HPDE6-E6E7 (cell line): ENCODE data around the gene LYPD6B.

Experiments
- DNase-seq: peaks from one replicate; pipeline ENCODE4 v3.0.0; 2011; ENCODE audit warnings: missing footprints; ENCODE audit errors: extremely low spot score

Gene LYPD6B

GRCh38 chr2:149012545-149012944 is 26.0 kb upstream of the LYPD6B start:
- DNase-seq, result no peak

DNA sequence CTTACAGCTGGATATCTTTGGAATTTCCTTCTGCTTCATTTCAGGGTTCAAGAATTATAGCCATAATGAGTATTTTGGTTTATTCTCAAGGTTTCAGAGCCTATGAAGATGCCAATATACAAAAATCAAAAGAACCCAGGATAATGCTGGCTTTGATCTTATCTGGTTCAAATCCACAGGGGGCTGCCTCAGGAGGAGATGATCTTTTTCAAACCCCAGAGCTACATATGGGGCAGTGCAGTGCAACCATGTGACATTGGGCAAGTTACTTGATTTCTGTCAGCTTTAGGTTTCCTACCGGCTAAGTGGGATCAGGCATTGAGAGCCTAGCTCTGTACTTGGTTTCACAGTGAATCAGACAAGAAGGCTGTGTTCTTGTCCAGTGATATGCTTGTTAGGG is 23.0 kb upstream of the LYPD6B start:
- no peak for DNase-seq

GRCh38 chr2:149015926-149016563 is 22.5 kb upstream of the LYPD6B start:
- DNase-seq, result no peak

DNA sequence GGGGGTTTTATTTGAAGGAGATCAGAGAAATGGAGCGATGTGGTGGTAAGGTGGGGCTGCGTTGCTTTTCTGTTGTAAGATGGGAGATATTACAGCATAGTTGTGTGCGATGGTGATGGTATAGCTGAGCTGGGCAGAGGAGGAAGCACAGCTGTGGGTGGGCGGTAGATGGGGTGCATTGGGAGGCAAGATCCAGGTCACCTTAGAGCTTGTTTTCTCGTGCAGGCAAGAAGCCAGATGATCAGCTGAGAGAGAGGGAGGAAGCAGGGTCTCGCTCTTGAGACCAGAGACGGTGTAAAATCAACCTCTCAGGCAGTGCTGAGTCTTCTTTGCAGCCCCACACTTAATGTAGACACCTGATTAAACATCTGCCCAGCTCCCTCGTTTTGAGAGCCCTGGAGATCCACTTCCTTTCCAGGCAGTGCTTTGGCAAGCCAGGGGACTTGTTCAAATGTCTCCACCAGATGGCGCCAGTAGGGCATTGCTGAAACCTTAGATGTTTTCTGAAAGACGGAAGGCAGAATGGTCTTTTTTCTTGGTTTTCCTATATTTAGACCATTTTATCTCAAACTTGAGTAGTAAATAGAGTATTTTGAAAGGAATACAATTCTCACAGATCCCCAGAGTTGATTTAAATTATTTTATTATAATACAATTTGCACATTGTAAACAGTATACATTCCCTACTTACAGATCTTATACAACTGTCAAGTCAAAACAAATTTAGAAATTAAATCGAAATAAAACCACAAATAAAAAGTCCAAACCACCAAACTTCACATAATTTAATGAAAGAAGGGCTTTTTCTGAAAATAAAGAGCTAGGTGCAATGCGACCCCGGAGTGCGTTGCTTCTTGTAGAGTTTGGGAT is 21.1 kb upstream of the LYPD6B start:
- peak; percentile 58 for DNase-seq

DNA sequence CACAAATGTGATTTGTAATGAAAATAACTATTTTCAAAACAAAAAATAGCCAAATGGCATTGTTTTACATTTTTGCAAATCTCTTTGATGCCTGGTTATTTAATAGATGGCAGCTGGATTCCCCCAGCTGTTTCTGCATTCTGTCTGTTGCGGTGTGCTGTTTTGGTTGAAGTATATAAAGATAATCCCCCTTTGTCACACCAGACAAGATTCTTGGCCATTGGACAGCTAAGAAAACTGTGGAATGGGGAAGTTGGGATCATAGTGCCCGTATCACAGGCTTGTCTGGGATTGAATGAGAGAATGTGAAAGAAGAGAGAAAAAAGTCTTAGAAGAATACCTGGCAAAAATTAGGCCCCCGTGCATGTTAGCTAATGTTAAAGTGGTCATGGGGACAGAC is 19.5 kb upstream of the LYPD6B start:
- no peak for DNase-seq

DNA sequence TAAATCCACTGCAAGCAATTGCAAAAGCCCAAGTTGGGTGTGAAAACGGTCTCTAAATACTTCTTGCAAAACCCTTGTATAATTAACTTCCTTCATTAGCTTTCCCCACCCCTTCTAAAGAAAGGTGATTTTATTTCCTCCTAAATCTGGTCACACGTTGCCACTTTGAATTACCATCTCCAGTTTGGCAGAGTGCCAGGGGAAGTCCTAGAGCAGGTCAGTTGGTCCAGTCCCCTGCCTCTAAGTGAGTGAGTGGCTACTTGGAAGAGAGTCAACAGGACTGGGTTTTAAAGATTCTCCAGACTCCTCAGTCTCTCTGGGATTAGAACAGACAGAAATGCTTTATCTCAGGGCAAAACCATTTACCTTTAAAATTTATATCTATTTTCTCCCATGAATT is 18.7 kb upstream of the LYPD6B start:
- DNase-seq, result no peak

- DNase-seq, result no peak
These were observed 18.1 kb upstream of the LYPD6B start for GRCh38 chr2:149020432-149020851.

GRCh38 chr2:149021271-149021719 is 17.2 kb upstream of the LYPD6B start:
- no peak for DNase-seq

- no peak for DNase-seq
These were observed 16.7 kb upstream of the LYPD6B start for GRCh38 chr2:149021761-149022160.

GRCh38 chr2:149023091-149023490 is 15.4 kb upstream of the LYPD6B start:
- no peak for DNase-seq

- peak; percentile 86 for DNase-seq
These were observed 10.8 kb upstream of the LYPD6B start for GRCh38 chr2:149027590-149028250.

GRCh38 chr2:149028377-149028776 is 10.1 kb upstream of the LYPD6B start:
- no peak for DNase-seq

DNA sequence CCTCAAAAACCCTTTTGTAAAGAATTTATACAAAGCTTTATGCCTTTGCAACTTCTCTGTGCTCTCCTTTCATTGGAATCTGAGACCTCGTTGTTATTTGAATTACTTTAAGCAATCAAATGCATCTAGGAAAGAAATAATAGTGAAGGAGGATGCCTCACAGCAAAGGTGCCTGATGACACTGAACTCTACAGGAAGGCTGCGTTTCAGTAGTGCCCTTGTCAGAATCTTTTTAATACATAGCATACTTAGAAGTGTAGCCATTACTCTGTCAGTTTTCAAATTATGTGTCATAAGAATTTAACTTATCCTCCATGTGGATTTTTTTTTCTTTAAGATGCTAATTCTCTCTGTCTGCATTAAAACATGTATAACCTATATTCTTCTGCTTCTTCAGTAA is 9.6 kb upstream of the LYPD6B start:
- DNase-seq, result no peak

GRCh38 chr2:149029307-149029965 is 9.1 kb upstream of the LYPD6B start:
- DNase-seq, result no peak

DNA sequence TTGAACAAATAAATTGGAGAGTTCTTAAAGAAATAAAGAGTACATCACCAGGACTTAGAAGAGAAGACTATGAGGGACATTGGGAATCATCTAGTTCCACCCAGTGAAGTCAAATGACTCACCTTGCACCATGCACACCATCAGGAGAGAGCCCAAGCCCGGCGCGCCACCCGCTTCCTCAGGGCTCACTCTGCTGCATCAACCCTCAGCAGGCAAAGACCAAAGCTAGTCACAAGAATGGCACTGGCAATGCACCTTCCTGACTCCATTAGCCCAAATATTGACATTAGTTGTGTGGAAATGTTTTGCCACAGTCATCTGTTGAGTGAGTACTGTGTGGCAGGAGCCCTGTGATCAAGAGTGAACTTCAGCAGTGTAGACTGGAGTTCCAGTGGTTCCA is 7.1 kb upstream of the LYPD6B start:
- no peak for DNase-seq

GRCh38 chr2:149033716-149034115 is 4.8 kb upstream of the LYPD6B start:
- no peak for DNase-seq

- no peak for DNase-seq
These were observed 4.1 kb upstream of the LYPD6B start for GRCh38 chr2:149034406-149034805.

DNA sequence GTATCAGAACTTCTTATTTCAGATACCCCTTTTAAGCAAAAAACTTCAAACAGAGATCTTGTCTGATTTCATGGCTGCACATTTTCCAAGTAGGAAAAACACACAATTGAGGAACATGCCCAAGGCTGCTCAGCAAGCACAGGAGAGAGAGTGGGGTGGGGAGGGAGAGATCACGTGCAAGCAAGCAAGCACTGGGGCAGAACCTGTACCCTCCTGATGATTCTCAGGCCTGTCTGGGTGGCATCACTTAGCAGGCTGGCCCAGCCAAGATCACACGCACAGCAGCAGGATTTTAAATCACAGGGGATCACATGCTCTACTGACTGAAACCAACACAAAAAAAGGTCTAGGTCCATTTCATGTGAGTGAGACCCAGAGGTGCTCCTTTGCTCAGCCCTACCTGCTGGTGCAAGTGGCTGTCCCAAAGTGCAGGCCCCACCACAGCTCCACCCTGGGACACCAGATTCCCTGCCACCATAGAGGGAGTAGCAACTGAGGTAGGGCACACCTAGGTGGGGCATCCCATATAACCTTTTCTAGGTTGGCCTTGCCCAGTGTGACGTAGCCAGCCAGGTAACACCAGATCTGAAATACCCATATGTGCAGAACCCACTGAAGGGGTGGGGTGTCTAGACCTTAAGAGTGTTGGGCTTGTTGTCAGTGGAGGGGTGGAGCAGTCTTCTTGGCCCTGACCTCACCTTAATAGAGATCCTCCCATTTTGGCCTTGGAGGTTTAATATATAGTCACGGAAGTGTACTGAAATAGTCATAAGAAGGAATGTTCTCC is 1.8 kb upstream of the LYPD6B start:
- no peak for DNase-seq

DNA sequence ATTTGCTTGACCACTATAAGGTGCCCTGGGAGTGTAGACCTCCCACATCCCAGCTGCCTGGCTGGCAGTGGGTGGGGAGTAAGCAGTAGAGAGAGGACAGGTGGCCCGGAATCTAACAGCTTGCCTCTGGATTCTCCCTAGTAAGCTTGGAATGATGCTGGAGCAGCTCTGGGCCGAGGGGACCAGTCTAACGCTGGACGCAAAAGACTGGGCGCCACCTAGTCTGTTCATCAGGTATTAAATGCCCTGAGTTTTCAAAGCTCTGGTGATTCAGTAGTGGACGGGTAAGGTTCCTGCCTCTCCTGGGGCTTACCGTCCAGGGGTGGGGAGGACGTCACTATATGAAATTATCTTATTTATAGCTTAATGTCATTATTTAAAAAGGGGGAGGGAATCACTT is 648 bp upstream of the LYPD6B start:
- DNase-seq, result peak; percentile 60

DNA sequence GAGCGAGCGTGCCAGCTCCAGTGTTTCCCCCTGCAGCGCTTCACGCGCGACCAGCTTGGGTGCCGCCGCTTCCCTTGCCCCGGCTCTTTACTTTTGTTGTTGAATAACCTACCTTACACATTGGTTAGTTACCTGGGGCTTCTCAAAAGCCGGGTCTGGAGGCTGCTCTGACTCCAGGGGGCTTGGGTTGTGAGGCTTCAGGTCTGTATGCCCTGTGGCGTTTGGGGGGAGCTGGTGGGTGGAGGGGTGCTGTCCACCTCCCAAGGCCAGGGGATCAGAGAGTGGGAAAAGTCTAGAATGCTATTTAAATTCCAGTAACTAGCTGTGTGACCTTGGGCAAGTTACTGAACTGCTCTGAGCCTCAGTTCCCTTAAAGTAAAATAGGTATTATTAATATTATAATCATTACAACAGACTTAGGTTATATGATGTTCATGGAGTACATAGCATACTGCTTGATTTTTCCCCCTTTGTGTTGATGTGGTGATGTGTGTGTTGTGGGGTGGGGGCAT is 770 bp downstream of the LYPD6B start:
- no peak for DNase-seq

DNA sequence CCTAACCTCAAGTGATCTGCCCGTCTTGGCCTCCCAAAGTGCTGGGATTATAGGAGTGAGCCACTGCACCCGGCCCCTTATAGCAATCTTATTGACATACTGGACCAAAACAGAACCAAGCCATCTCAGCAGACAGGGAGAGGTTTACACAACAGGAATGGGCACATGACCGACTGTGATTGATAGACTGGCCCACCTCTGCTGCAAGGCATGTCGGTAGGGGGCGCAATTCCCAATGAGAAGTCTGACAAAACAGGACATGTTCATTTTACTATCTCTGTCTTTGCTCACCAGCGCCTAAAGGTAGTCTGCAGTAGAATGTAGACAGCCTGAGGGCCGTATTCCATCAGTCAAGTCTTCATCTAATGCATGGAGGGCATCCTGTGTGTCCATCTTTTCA is 2.0 kb downstream of the LYPD6B start:
- no peak for DNase-seq
